SU-DHL-6 (cell line): ENCODE results near the gene FBXO15.

Experiments used
- H2AFZ ChIP-seq: fragments of 200-600 bp; sonication (generic); 2 replicates; pipeline ENCODE4 v1.6.1; 2014; ENCODE audit warnings: low read depth, mild to moderate bottlenecking, moderate library complexity, mixed read lengths, antibody characterized with exemption, low read length; ENCODE audit not compliant: severe bottlenecking
- H3F3A ChIP-seq: fragments of 200-600 bp; shearing (Covaris generic); 2 replicates; pipeline ENCODE4 v1.6.0; 2016; ENCODE audit warnings: antibody characterized with exemption, mild to moderate bottlenecking; ENCODE audit not compliant: insufficient read depth
- H3K27ac ChIP-seq: fragments of 200-600 bp; sonication (generic); 2 replicates; pipeline ENCODE4 v1.5.1; 2016; ENCODE audit warnings: low read depth, mild to moderate bottlenecking, low read length, moderate library complexity, mixed read lengths
- H3K27me3 ChIP-seq: fragments of 200-600 bp; sonication (generic), shearing (Covaris generic); 2 replicates; pipeline ENCODE4 v1.6.0; 2014; ENCODE audit warnings: mild to moderate bottlenecking, low read length
- H3K36me3 ChIP-seq: fragments of 200-600 bp; sonication (generic); 2 replicates; pipeline ENCODE4 v1.6.1; 2014; ENCODE audit warnings: mild to moderate bottlenecking, low read length, mixed read lengths
- H3K4me2 ChIP-seq: fragments of 300-600, 200-600 bp; shearing (Covaris generic), sonication (generic); 2 replicates; pipeline ENCODE4 v1.6.0; 2014; ENCODE audit warnings: low read length, low read depth, mild to moderate bottlenecking; ENCODE audit not compliant: poor library complexity, severe bottlenecking
- H3K4me3 ChIP-seq: fragments of 200-600 bp; sonication (generic); 2 replicates; pipeline ENCODE4 v1.5.1; 2014; ENCODE audit warnings: antibody characterized with exemption, low read length, mild to moderate bottlenecking, mixed read lengths; ENCODE audit not compliant: insufficient read depth, poor library complexity, severe bottlenecking
- H3K79me2 ChIP-seq: fragments of 200-600 bp; sonication (generic); 2 replicates; pipeline ENCODE4 v1.6.1; 2014; ENCODE audit warnings: mild to moderate bottlenecking, low read length, moderate library complexity; ENCODE audit not compliant: insufficient read depth
- H3K9ac ChIP-seq: fragments of 200-600 bp; sonication (generic); 2 replicates; pipeline ENCODE4 v1.7.0; 2014; ENCODE audit warnings: mild to moderate bottlenecking, low read length
- H3K9me2 ChIP-seq: fragments of 200-600 bp; sonication (generic); replicated peaks from 2 replicates; pipeline ENCODE4 v1.6.1; 2014; ENCODE audit warnings: low read length; ENCODE audit not compliant: insufficient read depth
- H3K9me3 ChIP-seq: fragments of 200-600 bp; sonication (generic); 2 replicates; pipeline ENCODE4 v1.6.1; 2014; ENCODE audit warnings: low read length, mixed read lengths; ENCODE audit not compliant: insufficient read depth
- H4K20me1 ChIP-seq: fragments of 200-600 bp; sonication (generic); 2 replicates; pipeline ENCODE4 v1.6.1; 2014; ENCODE audit warnings: low read depth, mild to moderate bottlenecking, antibody characterized with exemption, low read length, moderate library complexity, mixed read lengths
- CTCF ChIP-seq: fragments of 200-600 bp; sonication (generic); IDR thresholded peaks from one replicate; pipeline ENCODE4 v1.5.1; 2017; ENCODE audit warnings: antibody characterized with exemption, mild to moderate bottlenecking, low read length, moderate library complexity; ENCODE audit not compliant: insufficient read depth, poor library complexity, severe bottlenecking
- EZH2phosphoT487 ChIP-seq: fragments of 200-600 bp; sonication (generic), shearing (Covaris generic); conservative IDR thresholded peaks from 2 replicates; pipeline ENCODE4 v1.6.1; 2018; ENCODE audit warnings: mild to moderate bottlenecking, antibody characterized with exemption, low read length, moderate library complexity, mixed read lengths

The FBXO15 gene

DNA sequence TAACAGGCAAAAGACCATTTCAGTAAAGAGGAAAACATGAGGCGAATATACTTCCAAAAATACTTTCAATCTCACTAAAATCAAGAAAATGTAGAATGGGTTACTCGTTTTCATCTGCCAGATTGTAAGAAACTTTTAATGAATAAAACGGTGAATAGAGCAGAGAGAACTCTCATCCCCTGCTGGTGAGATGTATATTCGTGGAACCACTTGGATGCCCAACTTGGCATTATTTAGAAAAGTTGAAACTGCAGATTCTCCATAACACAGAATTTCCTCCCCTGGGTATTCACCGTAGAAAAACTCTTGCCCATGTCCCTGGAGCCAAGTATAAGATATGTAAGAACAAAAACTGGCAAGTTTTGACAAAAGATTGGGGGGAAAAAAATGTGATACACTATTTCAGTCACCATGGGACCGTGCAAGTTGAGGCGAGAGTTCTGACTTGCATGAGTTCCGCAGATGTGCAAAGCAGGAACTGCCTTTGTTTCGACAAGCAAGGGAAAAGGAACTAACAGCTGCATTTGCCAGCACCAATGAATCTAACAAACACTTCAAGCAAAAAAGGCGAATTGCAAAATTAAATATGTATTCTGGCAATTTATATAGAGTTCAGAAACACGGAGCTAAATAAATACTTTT lies 15.5 kb upstream of the FBXO15 start:
- H3F3A ChIP-seq: 0 out of 2 replicates have a peak, but pooled peaks cover 4% of the 10 kb centered on the region
- no peaks in the 10 kb centered on the region for H3K27me3 ChIP-seq
- no peaks in the 10 kb centered on the region for H3K9me3 ChIP-seq
- H3K9ac ChIP-seq: no peak overlapping the region
- H3K36me3 ChIP-seq: no peaks in the 10 kb centered on the region
- no peak overlapping the region for H3K4me3 ChIP-seq
- no peak for TF ChIP-seq CTCF
- TF ChIP-seq EZH2phosphoT487: no peak
- no peaks in the 10 kb centered on the region for H3K9me2 ChIP-seq
- H4K20me1 ChIP-seq: no peaks in the 10 kb centered on the region
- no peak overlapping the region for H3K4me2 ChIP-seq
- no peak overlapping the region for H2AFZ ChIP-seq
- no peak overlapping the region for H3K27ac ChIP-seq
- H3K79me2 ChIP-seq: no peaks in the 10 kb centered on the region

- Histone ChIP-seq H3F3A (no peaks in the 10 kb centered on the region), H2AFZ (no peak overlapping the region), H3K36me3 (peaks cover 13% of the 10 kb centered on the region; the same call in 1 of the 2 replicates), H3K4me2 (no peak overlapping the region), H3K9me2 (no peaks in the 10 kb centered on the region), H4K20me1 (0 out of 2 replicates have a peak, but pooled peaks cover 7% of the 10 kb centered on the region), H3K27ac (no peak overlapping the region), H3K9ac (no peak overlapping the region), H3K27me3 (no peaks in the 10 kb centered on the region), H3K79me2 (peaks cover 46% of the 10 kb centered on the region), H3K4me3 (no peak overlapping the region), H3K9me3 (no peaks in the 10 kb centered on the region)
- no peak for TF ChIP-seq CTCF
Measured at GRCh38 chr18:74155276-74155675, 7.6 kb upstream of the FBXO15 start.

DNA sequence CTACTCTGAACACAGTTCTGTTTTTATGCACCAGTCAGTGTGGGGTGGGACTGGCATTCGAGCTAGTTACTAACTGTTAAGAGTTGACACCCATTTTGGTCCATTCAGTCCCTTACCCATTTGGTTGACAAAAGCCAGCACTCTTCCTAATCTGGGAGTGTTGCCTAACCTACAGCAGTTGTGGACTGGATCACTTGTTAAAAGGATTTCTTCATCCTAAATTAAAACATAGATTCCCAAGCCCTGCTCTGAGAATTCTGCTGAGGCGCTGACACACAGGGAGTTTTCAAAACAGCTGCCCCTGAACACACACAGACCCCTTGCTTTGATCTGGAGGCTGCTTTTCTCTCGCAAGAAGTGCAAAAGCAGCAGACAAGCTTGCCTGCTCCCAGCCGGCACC lies 7.1 kb upstream of the FBXO15 start:
- no peaks in the 10 kb centered on the region for H3K27me3 ChIP-seq
- H3K4me2 ChIP-seq: no peak overlapping the region
- H3K4me3 ChIP-seq: no peak overlapping the region
- TF ChIP-seq EZH2phosphoT487 (no peak), CTCF (no peak)
- H3K9ac ChIP-seq: no peak overlapping the region
- H3K9me2 ChIP-seq: no peaks in the 10 kb centered on the region
- H3K27ac ChIP-seq: no peak overlapping the region
- peaks cover 13% of the 10 kb centered on the region; the same call in 1 of the 2 replicates for H3K36me3 ChIP-seq
- no peak overlapping the region for H2AFZ ChIP-seq
- H4K20me1 ChIP-seq: 0 out of 2 replicates have a peak, but pooled peaks cover 7% of the 10 kb centered on the region
- no peaks in the 10 kb centered on the region for H3F3A ChIP-seq
- peaks cover 52% of the 10 kb centered on the region for H3K79me2 ChIP-seq
- no peaks in the 10 kb centered on the region for H3K9me3 ChIP-seq
